Panc1 (cell line): ENCODE results near the gene UBR2.

ENCODE experiments used
- CTCF ChIP-seq: fragments of 450-650 bp; IDR thresholded peaks from 2 replicates; pipeline ENCODE4 v1.5.1; 2017; ENCODE audit warnings: mild to moderate bottlenecking
- POLR2AphosphoS5 ChIP-seq: IDR thresholded peaks from 2 replicates; pipeline ENCODE4 v1.6.1; 2012; ENCODE audit warnings: mild to moderate bottlenecking, low read depth, low read length, moderate library complexity
- REST ChIP-seq, 2 experiments: IDR thresholded peaks; 2 replicates each; pipeline ENCODE4 v1.6.1; 2011 to 2012; ENCODE audit warnings: low read depth in 2 of 2, control low read depth in 1 of 2, low read length in 1 of 2, mild to moderate bottlenecking in 1 of 2, moderate library complexity in 1 of 2; ENCODE audit not compliant: insufficient read depth in 1 of 2
- SIN3A ChIP-seq: IDR thresholded peaks from 2 replicates; pipeline ENCODE4 v1.6.1; 2012; ENCODE audit warnings: low read depth, mild to moderate bottlenecking, low read length, moderate library complexity, borderline replicate concordance; ENCODE audit not compliant: insufficient read depth

DNA sequence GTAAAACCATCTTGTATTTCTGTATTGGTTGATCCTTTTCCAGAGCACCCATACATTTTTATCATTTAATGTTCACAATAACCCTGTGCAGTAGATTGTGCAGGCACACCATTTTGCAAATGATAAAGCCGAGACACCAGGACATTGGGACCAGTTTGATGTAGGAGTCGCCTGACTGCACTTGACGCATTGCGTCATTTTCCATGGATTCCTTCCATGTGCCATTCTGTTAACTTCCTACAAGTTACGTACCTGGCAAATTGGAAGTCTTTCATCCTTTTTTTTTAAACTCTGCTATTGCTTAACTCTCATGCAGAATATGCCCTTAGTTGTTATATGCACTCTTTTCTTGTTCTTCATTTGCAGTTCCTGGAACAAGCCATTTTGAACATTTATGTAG lies 115.5 kb downstream of the UBR2 start:
- no peak for TF ChIP-seq CTCF
- TF ChIP-seq POLR2AphosphoS5 = no peak
- no peak for TF ChIP-seq REST (IDR thresholded peaks at IDR 0.05; ENCODE audit: insufficient read depth in 1 of 2, low read depth in 2 of 2, low read length in 1 of 2)
- no peak for TF ChIP-seq SIN3A
